Measurements from ENCODE around the gene FBXO22.
A peak's percentile ranks its signal among the peaks of the same experiment; 100 is the strongest.

The FBXO22 gene

GRCh38 chr15:75985971-75986370 is 82.3 kb downstream of the FBXO22 start:
- no peak for TF ChIP-seq CTCF (IDR thresholded peaks at IDR 0.05; ENCODE audit: control insufficient read depth, insufficient read depth, low read depth, low read length, missing control alignments)

DNA sequence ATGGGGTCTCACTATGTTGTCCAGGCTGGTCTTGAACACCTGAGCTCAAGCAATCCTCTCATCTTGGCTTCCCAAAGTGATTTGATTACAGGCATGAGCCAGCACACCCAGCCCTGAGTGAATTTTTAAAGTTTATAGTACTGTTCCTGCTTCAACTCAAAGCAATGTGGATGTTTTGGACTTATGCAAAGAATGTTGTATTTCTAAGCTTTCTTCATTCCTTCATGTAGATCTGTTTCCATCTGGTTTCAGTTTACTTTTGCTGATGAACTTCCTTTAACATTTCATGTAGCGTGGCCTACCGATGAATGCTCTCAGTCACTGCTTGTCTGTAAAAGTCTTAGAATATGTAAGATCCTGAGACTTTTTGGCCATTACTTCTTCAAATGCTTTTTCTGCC is 85.4 kb downstream of the FBXO22 start:
- TF ChIP-seq CTCF (IDR thresholded peaks at IDR 0.05; ENCODE audit: control insufficient read depth, insufficient read depth, low read depth, low read length, missing control alignments): no peak
- DNase-seq (ENCODE audit: low read depth): peak; percentile 10
- no peak overlapping the region for H3K4me3 ChIP-seq (ENCODE audit: control insufficient read depth, low read depth, low read length)

More at GRCh38 chr15:75985971-75986370, 82.3 kb downstream of the FBXO22 start:
- DNase-seq (ENCODE audit: low read depth): no peak
- H3K4me3 ChIP-seq (ENCODE audit: control insufficient read depth, low read depth, low read length): no peak overlapping the region

GRCh38 chr15:75989875-75990274 is 86.2 kb downstream of the FBXO22 start:
- no peak overlapping the region for H3K4me3 ChIP-seq (ENCODE audit: control insufficient read depth, low read depth, low read length)
- no peak for TF ChIP-seq CTCF (IDR thresholded peaks at IDR 0.05; ENCODE audit: control insufficient read depth, insufficient read depth, low read depth, low read length, missing control alignments)
- no peak for DNase-seq (ENCODE audit: low read depth)

Measured in AG09309 (cell line).